GM23338 (cell line): ENCODE data around the gene RRAD. TPM values are rescaled to one million over a fixed set of nuclear protein-coding genes. Genes with fewer than 3 reads are reported as not detected.

Experiments
- ATAC-seq: fragments of 200-7000 bp; cut with Tn5 transposase; 3 replicates; pipeline ENCODE4 v1.9.1; 2020
- DNase-seq: peaks from one replicate; pipeline ENCODE4 v3.0.0-alpha.2; 2015; ENCODE audit warnings: low spot score
- H2AFZ ChIP-seq: fragments of 200-600 bp; sonication (generic); 2 replicates; pipeline ENCODE4 v1.8.0; 2016; ENCODE audit warnings: antibody characterized with exemption, mild to moderate bottlenecking, moderate library complexity
- H3F3A ChIP-seq: fragments of 200-600 bp; sonication (generic); replicated peaks from 2 replicates; pipeline ENCODE4 v1.8.0; 2017; ENCODE audit warnings: antibody characterized with exemption, mixed run types, low read depth
- H3K27ac ChIP-seq: fragments of 200-600 bp; sonication (generic); 2 replicates; pipeline ENCODE4 v1.6.1; 2016; ENCODE audit warnings: low read depth
- H3K27me3 ChIP-seq: fragments of 200-600 bp; sonication (generic); 2 replicates; pipeline ENCODE4 v1.8.0; 2016; ENCODE audit warnings: mild to moderate bottlenecking, mixed run types, moderate library complexity; ENCODE audit not compliant: insufficient read depth
- H3K36me3 ChIP-seq: fragments of 200-600 bp; sonication (generic); 2 replicates; pipeline ENCODE4 v1.8.0; 2016; ENCODE audit warnings: mild to moderate bottlenecking; ENCODE audit not compliant: insufficient read depth
- H3K4me1 ChIP-seq: fragments of 200-600 bp; sonication (generic); 2 replicates; pipeline ENCODE4 v1.8.0; 2016; ENCODE audit warnings: mild to moderate bottlenecking, moderate library complexity; ENCODE audit not compliant: insufficient read depth
- H3K4me2 ChIP-seq: fragments of 200-600 bp; sonication (generic); 2 replicates; pipeline ENCODE4 v1.7.1; 2017; ENCODE audit warnings: mixed run types
- H3K4me3 ChIP-seq: fragments of 200-600 bp; sonication (generic); 2 replicates; pipeline ENCODE4 v1.6.1; 2016; ENCODE audit warnings: mixed run types
- H3K79me2 ChIP-seq: fragments of 200-600 bp; sonication (generic); replicated peaks from 2 replicates; pipeline ENCODE4 v1.8.0; 2017; ENCODE audit warnings: mild to moderate bottlenecking; ENCODE audit not compliant: insufficient read depth
- H3K9me2 ChIP-seq: fragments of 200-600 bp; sonication (generic); 2 replicates; pipeline ENCODE4 v1.8.0; 2017; ENCODE audit not compliant: insufficient read depth
- H4K20me1 ChIP-seq: fragments of 200-600 bp; sonication (generic); replicated peaks from 2 replicates; pipeline ENCODE4 v1.8.0; 2017; ENCODE audit warnings: mild to moderate bottlenecking; ENCODE audit not compliant: insufficient read depth
- H3K27ac Mint-ChIP-seq: 2 replicates; pipeline ENCODE4 v1.8.0; 2020; ENCODE audit warnings: inconsistent platforms, mild to moderate bottlenecking, moderate library complexity, mixed read lengths
- H3K27me3 Mint-ChIP-seq: 3 replicates; pipeline ENCODE4 v1.8.0; 2022; ENCODE audit warnings: low read depth, mild to moderate bottlenecking, moderate library complexity, mixed read lengths, inconsistent platforms; ENCODE audit not compliant: insufficient read depth, poor library complexity
- H3K36me3 Mint-ChIP-seq: 3 replicates; pipeline ENCODE4 v1.8.0; 2021; ENCODE audit warnings: low read depth, mild to moderate bottlenecking, inconsistent platforms, moderate library complexity, mixed read lengths
- H3K4me1 Mint-ChIP-seq: 3 replicates; pipeline ENCODE4 v1.8.0; 2020; ENCODE audit warnings: mild to moderate bottlenecking, inconsistent platforms, mixed read lengths
- H3K4me3 Mint-ChIP-seq: 3 replicates; pipeline ENCODE4 v1.8.0; 2021; ENCODE audit warnings: moderate library complexity, mild to moderate bottlenecking, inconsistent platforms, mixed read lengths
- H3K9me3 Mint-ChIP-seq: 3 replicates; pipeline ENCODE4 v1.8.0; 2020; ENCODE audit warnings: moderate library complexity, mild to moderate bottlenecking, inconsistent platforms, mixed read lengths
- CREB1 ChIP-seq: fragments of 250-450 bp; sonication (Bioruptor Pico); IDR thresholded peaks from 2 replicates; pipeline ENCODE4 v1.5.0; 2020; ENCODE audit warnings: low read depth, mild to moderate bottlenecking, moderate library complexity
- ETS1 ChIP-seq: IDR thresholded peaks from 2 replicates; pipeline ENCODE4 v1.6.1; 2016; ENCODE audit warnings: antibody characterized with exemption
- EZH2 ChIP-seq: fragments of 200-600 bp; sonication (generic); IDR thresholded peaks from one replicate; pipeline ENCODE4 v1.8.0; 2017; ENCODE audit warnings: antibody characterized with exemption, mild to moderate bottlenecking, low read depth; ENCODE audit not compliant: unreplicated experiment
- EZH2phosphoT487 ChIP-seq: fragments of 200-600 bp; sonication (generic); IDR thresholded peaks from one replicate; pipeline ENCODE4 v1.8.1; 2018; ENCODE audit warnings: antibody characterized with exemption; ENCODE audit not compliant: unreplicated experiment
- JUNB ChIP-seq: IDR thresholded peaks from one replicate; pipeline ENCODE4 v1.6.1; 2016; ENCODE audit warnings: antibody characterized with exemption; ENCODE audit not compliant: unreplicated experiment
- NANOG ChIP-seq: IDR thresholded peaks from 2 replicates; pipeline ENCODE4 v1.6.1; 2016; ENCODE audit warnings: antibody characterized with exemption, borderline replicate concordance
- POLR2AphosphoS5 ChIP-seq: IDR thresholded peaks from 2 replicates; pipeline ENCODE4 v1.6.1; 2016; ENCODE audit warnings: antibody characterized with exemption, low read depth
- STAT1 ChIP-seq: IDR thresholded peaks from one replicate; pipeline ENCODE4 v1.6.1; 2016; ENCODE audit warnings: antibody characterized with exemption; ENCODE audit not compliant: unreplicated experiment
- ZNF114 ChIP-seq: fragments of 250-450 bp; sonication (Bioruptor Pico); IDR thresholded peaks from 2 replicates; pipeline ENCODE4 v1.5.0; 2020; ENCODE audit warnings: mild to moderate bottlenecking, moderate library complexity
- ZNF331 ChIP-seq: fragments of 250-450 bp; sonication (Bioruptor Pico); IDR thresholded peaks from 2 replicates; pipeline ENCODE4 v1.5.0; 2020; ENCODE audit warnings: low read depth, mild to moderate bottlenecking, moderate library complexity
- ZNF462 ChIP-seq: fragments of 250-450 bp; sonication (Bioruptor Pico); IDR thresholded peaks from 2 replicates; pipeline ENCODE4 v1.5.0; 2020; ENCODE audit warnings: mild to moderate bottlenecking, moderate library complexity
- polyA plus RNA-seq: library from polyadenylated mRNA; unstranded; fragments of >200 nt; fragmentation: Nextera tagmentation; extraction: Ambion mirVana; gene quantifications from 2 replicates; pipeline ENCODE4 v1.2.1, GENCODE V29; 2016
- total RNA-seq: library from RNA; depleted of rRNA; stranded (reverse); fragments of >200 nt; shearing (Covaris generic); gene quantifications from 2 replicates; pipeline ENCODE4 v1.2.3, GENCODE V29; 2014
- TF ChIP-seq, protein P1 (sequence below): IDR thresholded peaks from one replicate; pipeline ENCODE4 v1.6.1; 2018; ENCODE audit warnings: antibody characterized with exemption; ENCODE audit not compliant: unreplicated experiment
- TF ChIP-seq, protein P2 (sequence below), 2 experiments: fragments of 200-600 bp in 1 of 2; sonication (generic) in 1 of 2; conservative IDR thresholded peaks; 2 replicates each; pipeline versions ENCODE4 v1.5.1 to v1.6.1; 2016 to 2017; ENCODE audit warnings: antibody characterized with exemption in 2 of 2, low read depth in 2 of 2, mild to moderate bottlenecking in 2 of 2, moderate library complexity in 1 of 2

RRAD gene
- total and polyA plus RNA-seq, 2 experiments from 2014 or later, result 0.18 TPM; not detected in 1

GRCh38 chr16:66871840-66872239, 53.5 kb downstream of the RRAD start:
- Histone ChIP-seq H3F3A (peaks cover 10% of the 10 kb centered on the region; the same call in 1 of the 2 replicates), H3K36me3 (no peaks in the 10 kb centered on the region), H3K4me2 (no peak overlapping the region), H3K4me1 (no peaks in the 10 kb centered on the region), H2AFZ (peak overlapping the region; percentile 38; the same call in 1 of the 2 replicates), H4K20me1 (no peaks in the 10 kb centered on the region), H3K4me3 (no peak overlapping the region), H3K79me2 (no peaks in the 10 kb centered on the region), H3K9me2 (no peaks in the 10 kb centered on the region), H3K27me3 (no peaks in the 10 kb centered on the region), H3K27ac (no peak overlapping the region)
- TF ChIP-seq ETS1, result no peak
- no peak for TF ChIP-seq EZH2phosphoT487
- TF ChIP-seq JUNB, result no peak
- TF ChIP-seq, protein P1, sequence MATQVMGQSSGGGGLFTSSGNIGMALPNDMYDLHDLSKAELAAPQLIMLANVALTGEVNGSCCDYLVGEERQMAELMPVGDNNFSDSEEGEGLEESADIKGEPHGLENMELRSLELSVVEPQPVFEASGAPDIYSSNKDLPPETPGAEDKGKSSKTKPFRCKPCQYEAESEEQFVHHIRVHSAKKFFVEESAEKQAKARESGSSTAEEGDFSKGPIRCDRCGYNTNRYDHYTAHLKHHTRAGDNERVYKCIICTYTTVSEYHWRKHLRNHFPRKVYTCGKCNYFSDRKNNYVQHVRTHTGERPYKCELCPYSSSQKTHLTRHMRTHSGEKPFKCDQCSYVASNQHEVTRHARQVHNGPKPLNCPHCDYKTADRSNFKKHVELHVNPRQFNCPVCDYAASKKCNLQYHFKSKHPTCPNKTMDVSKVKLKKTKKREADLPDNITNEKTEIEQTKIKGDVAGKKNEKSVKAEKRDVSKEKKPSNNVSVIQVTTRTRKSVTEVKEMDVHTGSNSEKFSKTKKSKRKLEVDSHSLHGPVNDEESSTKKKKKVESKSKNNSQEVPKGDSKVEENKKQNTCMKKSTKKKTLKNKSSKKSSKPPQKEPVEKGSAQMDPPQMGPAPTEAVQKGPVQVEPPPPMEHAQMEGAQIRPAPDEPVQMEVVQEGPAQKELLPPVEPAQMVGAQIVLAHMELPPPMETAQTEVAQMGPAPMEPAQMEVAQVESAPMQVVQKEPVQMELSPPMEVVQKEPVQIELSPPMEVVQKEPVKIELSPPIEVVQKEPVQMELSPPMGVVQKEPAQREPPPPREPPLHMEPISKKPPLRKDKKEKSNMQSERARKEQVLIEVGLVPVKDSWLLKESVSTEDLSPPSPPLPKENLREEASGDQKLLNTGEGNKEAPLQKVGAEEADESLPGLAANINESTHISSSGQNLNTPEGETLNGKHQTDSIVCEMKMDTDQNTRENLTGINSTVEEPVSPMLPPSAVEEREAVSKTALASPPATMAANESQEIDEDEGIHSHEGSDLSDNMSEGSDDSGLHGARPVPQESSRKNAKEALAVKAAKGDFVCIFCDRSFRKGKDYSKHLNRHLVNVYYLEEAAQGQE, result no peak
- TF ChIP-seq EZH2, result no peak
- TF ChIP-seq POLR2AphosphoS5, result no peak
- TF ChIP-seq STAT1, result no peak
- TF ChIP-seq NANOG, result no peak
- TF ChIP-seq ZNF114 (CRISPR knock-in tag), result no peak
- TF ChIP-seq ZNF462 (CRISPR knock-in tag), result no peak
- no peak for TF ChIP-seq CREB1
- no peak for TF ChIP-seq ZNF331
- TF ChIP-seq, protein P2, sequence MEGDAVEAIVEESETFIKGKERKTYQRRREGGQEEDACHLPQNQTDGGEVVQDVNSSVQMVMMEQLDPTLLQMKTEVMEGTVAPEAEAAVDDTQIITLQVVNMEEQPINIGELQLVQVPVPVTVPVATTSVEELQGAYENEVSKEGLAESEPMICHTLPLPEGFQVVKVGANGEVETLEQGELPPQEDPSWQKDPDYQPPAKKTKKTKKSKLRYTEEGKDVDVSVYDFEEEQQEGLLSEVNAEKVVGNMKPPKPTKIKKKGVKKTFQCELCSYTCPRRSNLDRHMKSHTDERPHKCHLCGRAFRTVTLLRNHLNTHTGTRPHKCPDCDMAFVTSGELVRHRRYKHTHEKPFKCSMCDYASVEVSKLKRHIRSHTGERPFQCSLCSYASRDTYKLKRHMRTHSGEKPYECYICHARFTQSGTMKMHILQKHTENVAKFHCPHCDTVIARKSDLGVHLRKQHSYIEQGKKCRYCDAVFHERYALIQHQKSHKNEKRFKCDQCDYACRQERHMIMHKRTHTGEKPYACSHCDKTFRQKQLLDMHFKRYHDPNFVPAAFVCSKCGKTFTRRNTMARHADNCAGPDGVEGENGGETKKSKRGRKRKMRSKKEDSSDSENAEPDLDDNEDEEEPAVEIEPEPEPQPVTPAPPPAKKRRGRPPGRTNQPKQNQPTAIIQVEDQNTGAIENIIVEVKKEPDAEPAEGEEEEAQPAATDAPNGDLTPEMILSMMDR (conservative IDR thresholded peaks at IDR 0.05; ENCODE audit: low read depth in 2 of 2), result no peak
- ATAC-seq, result no peak
- H3K36me3 Mint-ChIP-seq, result no peaks in the 10 kb centered on the region
- no peaks in the 10 kb centered on the region for H3K9me3 Mint-ChIP-seq
- H3K4me1 Mint-ChIP-seq, result peaks cover 11% of the 10 kb centered on the region
- H3K4me3 Mint-ChIP-seq, result no peak overlapping the region; the same call in 2 of the 3 replicates
- no peak for DNase-seq
- peaks cover 8% of the 10 kb centered on the region for H3K27me3 Mint-ChIP-seq
- H3K27ac Mint-ChIP-seq, result no peak overlapping the region
